MCF 10A (cell line): ENCODE results near the gene ZNF618. TPM values are rescaled to one million over a fixed set of nuclear protein-coding genes. Genes with fewer than 3 reads are reported as not detected.

Source experiments
- BruUV-seq: library from RNA; stranded (reverse); fragments of 400-500 nt; replicated peaks from 2 replicates; lab custom pipeline; 2021; lab: Mats Ljungman, UMichigan
- CTCF ChIA-PET: fragments of 300-600 bp; sonication (Branson Sonifier 250); formaldehyde crosslinking; extraction: SDS; loops from one replicate; lab custom pipeline; 2021; ENCODE audit warnings: antibody characterized with exemption, inconsistent platforms; lab: Yijun Ruan, JAX
- POLR2A ChIA-PET: fragments of 300-600, 350-650 bp; sonication (Branson Sonifier 250); formaldehyde crosslinking; extraction: SDS; loops from one replicate; lab custom pipeline; 2020; ENCODE audit warnings: antibody characterized with exemption, inconsistent platforms; lab: Yijun Ruan, JAX
- DNase-seq: peaks from one replicate; pipeline ENCODE4 v3.0.0-alpha.2; 2018; ENCODE audit not compliant: unreplicated experiment
- H3K27ac Mint-ChIP-seq: one replicate; pipeline ENCODE4 v1.8.0; 2022; ENCODE audit warnings: mild to moderate bottlenecking, low read depth, mixed read lengths; ENCODE audit not compliant: unreplicated experiment
- H3K27me3 Mint-ChIP-seq: one replicate; pipeline ENCODE4 v1.8.0; 2022; ENCODE audit warnings: mixed read lengths; ENCODE audit not compliant: insufficient read depth, unreplicated experiment
- H3K36me3 Mint-ChIP-seq: one replicate; pipeline ENCODE4 v1.8.0; 2022; ENCODE audit warnings: mild to moderate bottlenecking, moderate library complexity, mixed read lengths; ENCODE audit not compliant: insufficient read depth, unreplicated experiment
- H3K4me1 Mint-ChIP-seq: one replicate; pipeline ENCODE4 v1.8.0; 2022; ENCODE audit warnings: mixed read lengths; ENCODE audit not compliant: insufficient read depth, unreplicated experiment
- H3K4me3 Mint-ChIP-seq: one replicate; pipeline ENCODE4 v1.8.0; 2022; ENCODE audit warnings: mild to moderate bottlenecking, moderate library complexity, mixed read lengths; ENCODE audit not compliant: unreplicated experiment
- H3K9me3 Mint-ChIP-seq: one replicate; pipeline ENCODE4 v1.8.0; 2022; ENCODE audit warnings: mixed read lengths; ENCODE audit not compliant: unreplicated experiment
- CTCF ChIP-seq: fragments of 200-600 bp; IDR thresholded peaks from one replicate; pipeline ENCODE4 v1.8.0; 2022; ENCODE audit warnings: antibody characterized with exemption, mild to moderate bottlenecking; ENCODE audit not compliant: unreplicated experiment
- intact Hi-C: fragments of 100-400 bp; cut with micrococcal nuclease; formaldehyde crosslinking; loops from 2 replicates; pipeline ENCODE4 v1.14.1; 2022
- total RNA-seq: library from RNA; stranded (reverse); gene quantifications from 2 replicates; pipeline ENCODE4 v1.2.3, GENCODE V29; 2022

ZNF618 gene
- total RNA-seq, 1 experiment from 2014 or later, result 4.8 TPM

- intact Hi-C loops, result no loop called here
- ChIA-PET POLR2A (no interaction called here), CTCF (no interaction called here)
- no peaks in the 10 kb centered on the region for H3K9me3 Mint-ChIP-seq
- no peaks in the 10 kb centered on the region for H3K4me1 Mint-ChIP-seq
- DNase-seq, result no peak
- H3K4me3 Mint-ChIP-seq, result no peak overlapping the region
- no peaks in the 10 kb centered on the region for H3K27me3 Mint-ChIP-seq
- H3K36me3 Mint-ChIP-seq, result peaks cover 5% of the 10 kb centered on the region
- no peak for TF ChIP-seq CTCF
- no TSS peak for BruUV-seq
- no peak overlapping the region for H3K27ac Mint-ChIP-seq
Measured at GRCh38 chr9:114004221-114004716, 128.2 kb downstream of the ZNF618 start.

DNA sequence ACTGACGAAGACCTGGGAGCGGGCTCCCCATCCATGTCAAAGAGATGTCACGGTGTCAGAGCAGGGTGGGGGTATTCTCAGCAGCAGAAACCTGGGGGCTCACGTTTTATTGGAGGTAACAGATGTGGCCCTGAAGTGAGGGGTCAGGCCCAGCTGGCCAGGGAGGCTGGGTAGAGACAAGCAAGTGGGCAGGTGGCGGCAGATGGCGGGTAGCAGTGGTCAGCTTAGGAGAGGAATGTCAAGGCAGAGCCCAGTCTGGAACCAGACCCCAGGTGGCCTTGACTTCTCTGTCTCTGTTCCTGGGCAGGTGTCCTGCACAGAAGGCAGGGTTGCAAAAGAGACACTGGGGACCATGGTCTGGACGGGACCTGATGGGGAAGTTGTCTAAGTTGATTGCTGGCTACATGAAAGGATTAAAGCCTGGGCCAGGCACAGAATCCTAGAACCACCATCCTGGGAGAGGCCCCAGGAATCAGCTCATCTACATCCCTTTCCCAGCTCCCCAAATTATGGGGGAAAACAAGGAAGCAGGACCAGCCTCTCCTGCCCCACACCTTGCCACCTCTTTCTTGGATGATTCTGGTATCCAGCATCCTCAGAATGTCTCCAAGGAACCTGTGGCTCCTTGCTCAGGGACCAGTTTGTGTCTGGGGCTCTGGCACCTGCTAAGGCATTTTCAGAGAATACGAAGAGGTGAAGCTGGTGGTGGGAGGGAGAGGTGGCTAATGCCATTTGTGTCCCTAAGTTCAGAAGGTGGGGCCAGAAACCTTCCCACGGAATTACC, 129.5 kb downstream of the ZNF618 start:
- Mint-ChIP-seq H3K27ac (no peak overlapping the region), H3K36me3 (peaks cover 5% of the 10 kb centered on the region), H3K4me3 (no peak overlapping the region), H3K27me3 (no peaks in the 10 kb centered on the region), H3K9me3 (no peaks in the 10 kb centered on the region), H3K4me1 (no peaks in the 10 kb centered on the region)
- ChIA-PET POLR2A (no interaction called here), CTCF (interaction anchor here (1.2 kb wide), 1 partner anchor 19 kb away, joined by 3 read pairs; no protein-coding TSS in a partner anchor)
- BruUV-seq, result no TSS peak
- no peak for TF ChIP-seq CTCF
- intact Hi-C loops, result no loop called here
- no peak for DNase-seq

- ChIA-PET POLR2A (no interaction called here), CTCF (interaction anchor here (1.2 kb wide), 1 partner anchor 19 kb away, joined by 3 read pairs; no protein-coding TSS in a partner anchor)
- no peak for DNase-seq
- intact Hi-C loops, result no loop called here
- BruUV-seq, result no TSS peak
- no peak for TF ChIP-seq CTCF
- no peak overlapping the region for H3K27ac Mint-ChIP-seq
- no peaks in the 10 kb centered on the region for H3K27me3 Mint-ChIP-seq
- H3K4me1 Mint-ChIP-seq, result no peaks in the 10 kb centered on the region
- H3K9me3 Mint-ChIP-seq, result no peaks in the 10 kb centered on the region
- peaks cover 5% of the 10 kb centered on the region for H3K36me3 Mint-ChIP-seq
- no peak overlapping the region for H3K4me3 Mint-ChIP-seq
Measured at GRCh38 chr9:114006155-114006550, 130.0 kb downstream of the ZNF618 start.

- H3K36me3 Mint-ChIP-seq, result peaks cover 5% of the 10 kb centered on the region
- no peak overlapping the region for H3K4me3 Mint-ChIP-seq
- H3K27ac Mint-ChIP-seq, result no peak overlapping the region
- H3K4me1 Mint-ChIP-seq, result no peaks in the 10 kb centered on the region
- CTCF ChIA-PET, result no interaction called here
- no peaks in the 10 kb centered on the region for H3K9me3 Mint-ChIP-seq
- intact Hi-C loops, result no loop called here
- no peak for TF ChIP-seq CTCF
- POLR2A ChIA-PET, result no interaction called here
- no peaks in the 10 kb centered on the region for H3K27me3 Mint-ChIP-seq
- DNase-seq, result no peak
- BruUV-seq, result no TSS peak
Measured at GRCh38 chr9:114006931-114007691, 131.0 kb downstream of the ZNF618 start.
